GM18511 (cell line): ENCODE data around the gene MAGI2.
"Not testable (repeated sequence)": the region's sequence is repeated elsewhere in the genome, so short reads cannot be mapped to it uniquely, and the experiment has no call there.

ENCODE experiments used
- ATAC-seq: cut with Tn5 transposase; IDR thresholded peaks from one replicate; pipeline ENCODE4 v1.9.1; 2021; ENCODE audit warnings: mild to moderate bottlenecking, moderate library complexity; ENCODE audit not compliant: unreplicated experiment

MAGI2 gene

GRCh38 chr7:79071187-79071586 is 382.3 kb downstream of the MAGI2 start:
- ATAC-seq, result not testable (repeated sequence)

GRCh38 chr7:79064187-79064823 is 389.2 kb downstream of the MAGI2 start:
- ATAC-seq, result no peak

GRCh38 chr7:79063019-79063698 is 390.3 kb downstream of the MAGI2 start:
- no peak for ATAC-seq

GRCh38 chr7:79060498-79060897 is 393.0 kb downstream of the MAGI2 start:
- ATAC-seq, result no peak

GRCh38 chr7:79055722-79056415 is 397.6 kb downstream of the MAGI2 start:
- ATAC-seq, result no peak

- ATAC-seq, result no peak
Observed at GRCh38 chr7:79051915-79052314, 401.6 kb downstream of the MAGI2 start.

- no peak for ATAC-seq
Observed at GRCh38 chr7:79050603-79051002, 402.9 kb downstream of the MAGI2 start.

- ATAC-seq, result no peak
Observed at GRCh38 chr7:79046061-79046460, 407.4 kb downstream of the MAGI2 start.

- ATAC-seq, result no peak
Observed at GRCh38 chr7:79037001-79037400, 416.5 kb downstream of the MAGI2 start.

- no peak for ATAC-seq
Observed at GRCh38 chr7:79036356-79036755, 417.1 kb downstream of the MAGI2 start.

GRCh38 chr7:79035858-79036257 is 417.6 kb downstream of the MAGI2 start:
- no peak for ATAC-seq

GRCh38 chr7:79034730-79035129 is 418.7 kb downstream of the MAGI2 start:
- no peak for ATAC-seq

GRCh38 chr7:79019711-79020110 is 433.8 kb downstream of the MAGI2 start:
- not testable (repeated sequence) for ATAC-seq

- ATAC-seq, result no peak
Observed at GRCh38 chr7:79011921-79012320, 441.5 kb downstream of the MAGI2 start.

GRCh38 chr7:79009647-79010046 is 443.8 kb downstream of the MAGI2 start:
- no peak for ATAC-seq

GRCh38 chr7:79008786-79009185 is 444.7 kb downstream of the MAGI2 start:
- no peak for ATAC-seq

- no peak for ATAC-seq
Observed at GRCh38 chr7:78996013-78996412, 457.5 kb downstream of the MAGI2 start.

- ATAC-seq, result no peak
Observed at GRCh38 chr7:78993341-78993740, 460.1 kb downstream of the MAGI2 start.

GRCh38 chr7:78985509-78985908 is 468.0 kb downstream of the MAGI2 start:
- ATAC-seq, result no peak

- no peak for ATAC-seq
Observed at GRCh38 chr7:78983483-78983882, 470.0 kb downstream of the MAGI2 start.

- ATAC-seq, result no peak
Observed at GRCh38 chr7:78970440-78970916, 483.0 kb downstream of the MAGI2 start.

- no peak for ATAC-seq
Observed at GRCh38 chr7:78968951-78969350, 484.5 kb downstream of the MAGI2 start.
